Germinal center (tissue), 1 donor: ENCODE data around the gene KRT73.

Source experiments
- DNase-seq: peaks from one replicate; pipeline ENCODE4 v3.0.0; 2012; ENCODE audit warnings: mixed read lengths, low spot score

Gene KRT73

GRCh38 chr12:52618216-52618615 is at the start of gene KRT73:
Gene KRT73, minus strand, starts transcription at chr12:52618559. Its CDS starts 35 bp downstream, at chr12:52618524.
- DNase-seq = no peak

GRCh38 chr12:52667931-52668330 is 49.6 kb upstream of the KRT73 start:
- DNase-seq = no peak

GRCh38 chr12:52667509-52667908 is 49.1 kb upstream of the KRT73 start:
- no peak for DNase-seq

GRCh38 chr12:52666471-52666870 is 48.1 kb upstream of the KRT73 start:
- no peak for DNase-seq

- no peak for DNase-seq
Measured at GRCh38 chr12:52663420-52663819, 45.1 kb upstream of the KRT73 start.

GRCh38 chr12:52662918-52663229 is 44.5 kb upstream of the KRT73 start:
- DNase-seq = no peak

GRCh38 chr12:52662093-52662917 is 43.9 kb upstream of the KRT73 start:
- DNase-seq = no peak

- no peak for DNase-seq
Measured at GRCh38 chr12:52661668-52662067, 43.3 kb upstream of the KRT73 start.

GRCh38 chr12:52660934-52661499 is 42.7 kb upstream of the KRT73 start:
- no peak for DNase-seq

- DNase-seq = no peak
Measured at GRCh38 chr12:52659951-52660350, 41.6 kb upstream of the KRT73 start.

GRCh38 chr12:52659395-52659794 is 41.0 kb upstream of the KRT73 start:
- DNase-seq = no peak

- no peak for DNase-seq
Measured at GRCh38 chr12:52658196-52658595, 39.8 kb upstream of the KRT73 start.

GRCh38 chr12:52657250-52657902 is 39.0 kb upstream of the KRT73 start:
- DNase-seq = no peak

- DNase-seq = no peak
Measured at GRCh38 chr12:52656616-52657015, 38.3 kb upstream of the KRT73 start.

GRCh38 chr12:52655720-52656124 is 37.4 kb upstream of the KRT73 start:
- no peak for DNase-seq

- no peak for DNase-seq
Measured at GRCh38 chr12:52655251-52655650, 36.9 kb upstream of the KRT73 start.

GRCh38 chr12:52651726-52652261 is 33.4 kb upstream of the KRT73 start, which contains the start of gene KRT2:
Gene KRT2, minus strand, starts transcription at chr12:52652211. Its CDS starts 69 bp downstream, at chr12:52652142.
- no peak for DNase-seq

- no peak for DNase-seq
Measured at GRCh38 chr12:52650520-52651081, 32.2 kb upstream of the KRT73 start.

GRCh38 chr12:52649066-52649465 is 30.7 kb upstream of the KRT73 start:
- DNase-seq = no peak

GRCh38 chr12:52648012-52648550 is 29.7 kb upstream of the KRT73 start:
- no peak for DNase-seq

GRCh38 chr12:52647601-52648000 is 29.2 kb upstream of the KRT73 start:
- no peak for DNase-seq

GRCh38 chr12:52646613-52647012 is 28.3 kb upstream of the KRT73 start:
- DNase-seq = no peak
